WTC11 (cell line): ENCODE data around the gene RGS9. TPM values are rescaled to one million over a fixed set of nuclear protein-coding genes. Genes with fewer than 3 reads are reported as not detected.
A peak's percentile ranks its signal among the peaks of the same experiment; 100 is the strongest.

Experiments used
- ATAC-seq: fragments of 200-7000 bp; cut with Tn5 transposase; 2 replicates; pipeline ENCODE4 v1.10.0; 2021; ENCODE audit warnings: mild to moderate bottlenecking, moderate library complexity
- CTCF ChIA-PET: fragments of 300-600 bp; sonication (Branson Sonifier 250); formaldehyde crosslinking; loops from one replicate; lab custom pipeline; 2021; ENCODE audit warnings: antibody characterized with exemption; lab: Charles Lee
- POLR2A ChIA-PET: fragments of 350-600 bp; sonication (Branson Sonifier 250); formaldehyde crosslinking; loops from one replicate; lab custom pipeline; 2021; ENCODE audit warnings: antibody characterized with exemption; lab: Charles Lee
- DNase-seq: peaks from one replicate; pipeline ENCODE4 v3.0.0; 2021; ENCODE audit warnings: low spot score
- H3K27ac Mint-ChIP-seq: 2 replicates; pipeline ENCODE4 v1.8.0; 2021; ENCODE audit warnings: mixed read lengths
- H3K27me3 Mint-ChIP-seq: 2 replicates; pipeline ENCODE4 v1.8.0; 2021; ENCODE audit warnings: low read depth, mild to moderate bottlenecking, moderate library complexity, mixed read lengths
- H3K36me3 Mint-ChIP-seq: 2 replicates; pipeline ENCODE4 v1.8.0; 2021; ENCODE audit warnings: mixed read lengths
- H3K4me1 Mint-ChIP-seq: 2 replicates; pipeline ENCODE4 v1.8.0; 2022; ENCODE audit warnings: mixed read lengths
- H3K4me3 Mint-ChIP-seq: 2 replicates; pipeline ENCODE4 v1.8.0; 2021; ENCODE audit warnings: mild to moderate bottlenecking, moderate library complexity, mixed read lengths
- H3K9me3 Mint-ChIP-seq: 2 replicates; pipeline ENCODE4 v1.8.0; 2021; ENCODE audit warnings: mixed read lengths
- AR ChIP-seq: fragments of 250-450 bp; sonication (Bioruptor Pico); IDR thresholded peaks from 2 replicates; pipeline ENCODE4 v1.9.0; 2021; ENCODE audit warnings: mild to moderate bottlenecking
- ATF2 ChIP-seq: sonication (generic); formaldehyde crosslinking; IDR thresholded peaks from 2 replicates; pipeline ENCODE4 v1.8.1; 2022; ENCODE audit warnings: low read depth, missing genetic modification reagents, borderline replicate concordance
- CREB1 ChIP-seq: sonication (generic); formaldehyde crosslinking; IDR thresholded peaks from 2 replicates; pipeline ENCODE4 v1.8.0; 2023; ENCODE audit warnings: mild to moderate bottlenecking, missing genetic modification reagents
- CREM ChIP-seq: sonication (generic); formaldehyde crosslinking; IDR thresholded peaks from 2 replicates; pipeline ENCODE4 v1.8.1; 2022; ENCODE audit warnings: mild to moderate bottlenecking, missing genetic modification reagents, moderate library complexity
- ELF4 ChIP-seq: sonication (generic); formaldehyde crosslinking; IDR thresholded peaks from 2 replicates; pipeline ENCODE4 v1.8.1; 2022; ENCODE audit warnings: low read depth, mild to moderate bottlenecking, moderate library complexity, missing genetic modification reagents
- ERG ChIP-seq: fragments of 250-450 bp; sonication (Bioruptor Pico); IDR thresholded peaks from 2 replicates; pipeline ENCODE4 v1.8.0; 2021; ENCODE audit warnings: mild to moderate bottlenecking
- FOXJ3 ChIP-seq: sonication (generic); formaldehyde crosslinking; IDR thresholded peaks from 2 replicates; pipeline ENCODE4 v1.9.0; 2021; ENCODE audit warnings: missing genetic modification reagents, mild to moderate bottlenecking, borderline replicate concordance
- FOXK1 ChIP-seq: sonication (generic); formaldehyde crosslinking; IDR thresholded peaks from 2 replicates; pipeline ENCODE4 v1.8.0; 2022; ENCODE audit warnings: mild to moderate bottlenecking, moderate library complexity, missing genetic modification reagents
- GABPB1 ChIP-seq: sonication (generic); formaldehyde crosslinking; IDR thresholded peaks from 2 replicates; pipeline ENCODE4 v1.8.1; 2023; ENCODE audit warnings: mild to moderate bottlenecking, missing genetic modification reagents
- GRHL2 ChIP-seq: fragments of 250-450 bp; sonication (Bioruptor Pico); IDR thresholded peaks from 2 replicates; pipeline ENCODE4 v1.8.0; 2022; ENCODE audit warnings: mild to moderate bottlenecking, moderate library complexity; ENCODE audit not compliant: insufficient replicate concordance, severe bottlenecking
- MYBL2 ChIP-seq: sonication (generic); formaldehyde crosslinking; IDR thresholded peaks from 2 replicates; pipeline ENCODE4 v1.8.1; 2023; ENCODE audit warnings: mild to moderate bottlenecking, moderate library complexity, missing genetic modification reagents
- NFATC4 ChIP-seq: fragments of 250-450 bp; sonication (Bioruptor Pico); IDR thresholded peaks from 2 replicates; pipeline ENCODE4 v1.9.0; 2021; ENCODE audit warnings: mild to moderate bottlenecking
- NR1H2 ChIP-seq: sonication (generic); formaldehyde crosslinking; IDR thresholded peaks from 2 replicates; pipeline ENCODE4 v1.9.0; 2021; ENCODE audit warnings: mild to moderate bottlenecking, moderate library complexity, missing genetic modification reagents
- ZMAT4 ChIP-seq: fragments of 250-450 bp; sonication (Bioruptor Pico); IDR thresholded peaks from 2 replicates; pipeline ENCODE4 v1.9.0; 2021; ENCODE audit warnings: mild to moderate bottlenecking
- ZNF232 ChIP-seq: sonication (generic); formaldehyde crosslinking; IDR thresholded peaks from 2 replicates; pipeline ENCODE4 v1.8.0; 2022; ENCODE audit warnings: mild to moderate bottlenecking, missing genetic modification reagents
- ZNF396 ChIP-seq: fragments of 250-450 bp; sonication (Bioruptor Pico); IDR thresholded peaks from 2 replicates; pipeline ENCODE4 v1.8.0; 2021; ENCODE audit warnings: mild to moderate bottlenecking, moderate library complexity, borderline replicate concordance
- total RNA-seq: library from RNA; stranded (reverse); gene quantifications from 3 replicates; pipeline ENCODE4 v1.2.3, GENCODE V29; 2021
- TF ChIP-seq, protein P1 (sequence below): sonication (generic); formaldehyde crosslinking; IDR thresholded peaks from 2 replicates; pipeline ENCODE4 v1.8.1; 2023; ENCODE audit warnings: mild to moderate bottlenecking, missing genetic modification reagents, moderate library complexity
- TF ChIP-seq, protein P2 (sequence below): sonication (generic); formaldehyde crosslinking; conservative IDR thresholded peaks from 2 replicates; pipeline ENCODE4 v1.8.1; 2022; ENCODE audit warnings: mild to moderate bottlenecking, missing genetic modification reagents
- TF ChIP-seq, protein P3 (sequence below): fragments of 250-450 bp; sonication (Bioruptor Pico); IDR thresholded peaks from 2 replicates; pipeline ENCODE4 v1.9.0; 2021; ENCODE audit warnings: mild to moderate bottlenecking, borderline replicate concordance

Gene RGS9
- total RNA-seq, 1 experiment from 2014 or later = 11.3 TPM

- TF ChIP-seq CREB1 (CRISPR knock-in tag) = no peak
- no peak for TF ChIP-seq GABPB1 (CRISPR knock-in tag)
Observed at GRCh38 chr17:65193716-65194293, 56.6 kb downstream of the RGS9 start (continued).

DNA sequence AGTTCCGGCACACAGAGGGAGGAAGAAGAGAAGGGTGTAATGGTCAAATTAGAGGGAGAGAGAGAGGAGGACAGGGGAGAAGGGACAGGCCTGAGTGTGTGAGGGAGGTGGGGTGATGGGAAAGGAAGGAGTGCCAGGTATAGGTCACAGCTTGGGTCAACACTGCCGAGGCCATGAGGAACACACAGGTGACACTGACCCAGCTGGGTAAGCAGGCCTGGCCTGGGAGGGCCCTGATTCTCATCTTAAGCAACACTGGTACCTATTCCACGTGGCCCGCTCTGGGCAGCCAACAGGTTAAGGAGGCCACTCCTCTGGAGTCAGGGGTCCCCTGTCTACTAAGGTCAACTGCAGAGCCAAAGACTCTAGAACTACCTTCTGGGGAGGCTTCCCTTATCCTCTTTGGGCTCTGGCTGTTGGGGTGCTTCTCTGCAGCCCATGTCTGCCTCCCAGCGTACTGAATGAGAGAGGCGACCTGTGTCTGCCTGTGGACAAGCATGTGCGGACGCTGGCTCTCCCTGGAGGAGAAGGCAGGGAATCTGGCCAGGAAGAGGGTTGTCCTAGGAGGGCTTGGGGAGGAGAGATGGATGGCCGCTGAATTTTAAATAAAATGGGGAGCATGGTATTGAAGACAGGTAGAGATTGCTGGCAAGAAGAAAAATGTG lies 57.6 kb downstream of the RGS9 start:
- DNase-seq (peak; percentile 25), ATAC-seq (peak; percentile 54)
- no peak for TF ChIP-seq ZNF396 (CRISPR knock-in tag)
- TF ChIP-seq NR1H2 = no peak
- TF ChIP-seq, protein P1, sequence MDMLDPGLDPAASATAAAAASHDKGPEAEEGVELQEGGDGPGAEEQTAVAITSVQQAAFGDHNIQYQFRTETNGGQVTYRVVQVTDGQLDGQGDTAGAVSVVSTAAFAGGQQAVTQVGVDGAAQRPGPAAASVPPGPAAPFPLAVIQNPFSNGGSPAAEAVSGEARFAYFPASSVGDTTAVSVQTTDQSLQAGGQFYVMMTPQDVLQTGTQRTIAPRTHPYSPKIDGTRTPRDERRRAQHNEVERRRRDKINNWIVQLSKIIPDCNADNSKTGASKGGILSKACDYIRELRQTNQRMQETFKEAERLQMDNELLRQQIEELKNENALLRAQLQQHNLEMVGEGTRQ (CRISPR knock-in tag) = no peak
- no peak for TF ChIP-seq GRHL2 (CRISPR knock-in tag)
- no peak for TF ChIP-seq ELF4 (CRISPR knock-in tag)
- no peak for TF ChIP-seq ZMAT4 (CRISPR knock-in tag)
- no peak for TF ChIP-seq AR (CRISPR knock-in tag)
- TF ChIP-seq, protein P2, sequence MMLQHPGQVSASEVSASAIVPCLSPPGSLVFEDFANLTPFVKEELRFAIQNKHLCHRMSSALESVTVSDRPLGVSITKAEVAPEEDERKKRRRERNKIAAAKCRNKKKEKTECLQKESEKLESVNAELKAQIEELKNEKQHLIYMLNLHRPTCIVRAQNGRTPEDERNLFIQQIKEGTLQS (CRISPR knock-in tag) = no peak
- H3K27ac Mint-ChIP-seq = no peak overlapping the region
- H3K9me3 Mint-ChIP-seq = no peaks in the 10 kb centered on the region
- no peak overlapping the region for H3K4me3 Mint-ChIP-seq
- no peaks in the 10 kb centered on the region for H3K36me3 Mint-ChIP-seq
- ChIA-PET POLR2A (no interaction called here), CTCF (no interaction called here)
- H3K27me3 Mint-ChIP-seq = no peaks in the 10 kb centered on the region
- H3K4me1 Mint-ChIP-seq = peaks cover 15% of the 10 kb centered on the region

DNA sequence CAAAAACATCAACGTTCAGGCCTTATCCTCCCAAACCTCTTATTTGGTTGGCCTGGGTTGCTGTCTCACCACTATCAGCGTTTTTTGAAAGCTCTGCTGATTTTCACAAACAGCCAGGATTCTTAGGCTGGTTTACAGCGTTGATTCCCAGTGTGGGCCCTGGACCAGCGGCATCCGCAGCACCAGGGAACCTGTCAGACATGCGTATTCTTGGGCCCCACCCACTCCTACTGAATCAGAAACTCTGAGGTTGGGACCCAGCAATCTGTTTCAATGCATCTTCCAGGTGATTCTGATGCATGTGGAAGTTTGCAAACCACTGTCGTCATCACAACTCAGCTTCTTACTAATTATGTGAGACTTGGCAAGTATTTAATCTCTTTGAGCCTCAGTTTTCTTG lies 58.5 kb downstream of the RGS9 start:
- ChIA-PET CTCF (interaction anchor here (0.5 kb wide), 1 partner anchor 109 kb away, joined by 4 read pairs; no protein-coding TSS in a partner anchor), POLR2A (no interaction called here)
- Mint-ChIP-seq H3K4me1 (peaks cover 15% of the 10 kb centered on the region), H3K4me3 (no peak overlapping the region), H3K36me3 (no peaks in the 10 kb centered on the region), H3K27ac (no peak overlapping the region), H3K9me3 (no peaks in the 10 kb centered on the region), H3K27me3 (no peaks in the 10 kb centered on the region)
- ATAC-seq (no peak; the same call in 1 of the 2 replicates), DNase-seq (no peak)
- TF ChIP-seq FOXJ3 (CRISPR knock-in tag) (no peak), FOXK1 (CRISPR knock-in tag) (no peak), NFATC4 (no peak), ATF2 (CRISPR knock-in tag) (no peak), ZNF396 (CRISPR knock-in tag) (no peak), CREM (no peak), ERG (CRISPR knock-in tag) (no peak), ZNF232 (CRISPR knock-in tag) (no peak), ELF4 (CRISPR knock-in tag) (no peak), MYBL2 (CRISPR knock-in tag) (no peak)
- TF ChIP-seq, protein P3, sequence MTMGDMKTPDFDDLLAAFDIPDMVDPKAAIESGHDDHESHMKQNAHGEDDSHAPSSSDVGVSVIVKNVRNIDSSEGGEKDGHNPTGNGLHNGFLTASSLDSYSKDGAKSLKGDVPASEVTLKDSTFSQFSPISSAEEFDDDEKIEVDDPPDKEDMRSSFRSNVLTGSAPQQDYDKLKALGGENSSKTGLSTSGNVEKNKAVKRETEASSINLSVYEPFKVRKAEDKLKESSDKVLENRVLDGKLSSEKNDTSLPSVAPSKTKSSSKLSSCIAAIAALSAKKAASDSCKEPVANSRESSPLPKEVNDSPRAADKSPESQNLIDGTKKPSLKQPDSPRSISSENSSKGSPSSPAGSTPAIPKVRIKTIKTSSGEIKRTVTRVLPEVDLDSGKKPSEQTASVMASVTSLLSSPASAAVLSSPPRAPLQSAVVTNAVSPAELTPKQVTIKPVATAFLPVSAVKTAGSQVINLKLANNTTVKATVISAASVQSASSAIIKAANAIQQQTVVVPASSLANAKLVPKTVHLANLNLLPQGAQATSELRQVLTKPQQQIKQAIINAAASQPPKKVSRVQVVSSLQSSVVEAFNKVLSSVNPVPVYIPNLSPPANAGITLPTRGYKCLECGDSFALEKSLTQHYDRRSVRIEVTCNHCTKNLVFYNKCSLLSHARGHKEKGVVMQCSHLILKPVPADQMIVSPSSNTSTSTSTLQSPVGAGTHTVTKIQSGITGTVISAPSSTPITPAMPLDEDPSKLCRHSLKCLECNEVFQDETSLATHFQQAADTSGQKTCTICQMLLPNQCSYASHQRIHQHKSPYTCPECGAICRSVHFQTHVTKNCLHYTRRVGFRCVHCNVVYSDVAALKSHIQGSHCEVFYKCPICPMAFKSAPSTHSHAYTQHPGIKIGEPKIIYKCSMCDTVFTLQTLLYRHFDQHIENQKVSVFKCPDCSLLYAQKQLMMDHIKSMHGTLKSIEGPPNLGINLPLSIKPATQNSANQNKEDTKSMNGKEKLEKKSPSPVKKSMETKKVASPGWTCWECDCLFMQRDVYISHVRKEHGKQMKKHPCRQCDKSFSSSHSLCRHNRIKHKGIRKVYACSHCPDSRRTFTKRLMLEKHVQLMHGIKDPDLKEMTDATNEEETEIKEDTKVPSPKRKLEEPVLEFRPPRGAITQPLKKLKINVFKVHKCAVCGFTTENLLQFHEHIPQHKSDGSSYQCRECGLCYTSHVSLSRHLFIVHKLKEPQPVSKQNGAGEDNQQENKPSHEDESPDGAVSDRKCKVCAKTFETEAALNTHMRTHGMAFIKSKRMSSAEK (CRISPR knock-in tag) = no peak
